IMR-90 (cell line): Measurements from ENCODE around the gene RALGAPB. TPM values are rescaled to one million over a fixed set of nuclear protein-coding genes. Genes with fewer than 3 reads are reported as not detected.

Experiments used
- ATAC-seq: fragments of 200-7000 bp; cut with Tn5 transposase; 2 replicates; pipeline ENCODE4 v1.9.1; 2020; ENCODE audit warnings: low read depth, mild to moderate bottlenecking, moderate library complexity
- BruUV-seq: library from RNA; stranded (reverse); fragments of 400-500 nt; replicated peaks from 2 replicates; lab custom pipeline; 2021; lab: Mats Ljungman, UMichigan
- CTCF ChIA-PET: fragments of 300-600 bp; formaldehyde crosslinking; extraction: SDS; loops from one replicate; lab custom pipeline; 2021; ENCODE audit warnings: antibody characterized with exemption; lab: Yijun Ruan, JAX
- POLR2A ChIA-PET: fragments of 300-600 bp; sonication (Branson Sonifier 250); formaldehyde crosslinking; loops from one replicate; lab custom pipeline; 2022; ENCODE audit warnings: antibody characterized with exemption; ENCODE audit not compliant: unreplicated experiment; lab: Charles Lee
- DNase-seq: peaks from one replicate; pipeline ENCODE4 v3.0.0; 2013
- H2AFZ ChIP-seq: replicated peaks from 2 replicates; pipeline ENCODE3; 2013; ENCODE audit warnings: low read length, mild to moderate bottlenecking; ENCODE audit not compliant: poor library complexity
- H2AK5ac ChIP-seq: 2 replicates; pipeline ENCODE4 v1.6.1; 2013; ENCODE audit warnings: low read depth, low read length, inconsistent platforms
- H2AK9ac ChIP-seq: replicated peaks from 2 replicates; pipeline ENCODE3; 2013; ENCODE audit warnings: mild to moderate bottlenecking, low read depth, low read length, moderate library complexity; ENCODE audit not compliant: poor library complexity
- H2BK120ac ChIP-seq: 2 replicates; pipeline ENCODE4 v1.6.1; 2013; ENCODE audit warnings: low read depth, low read length, inconsistent platforms
- H2BK15ac ChIP-seq: 3 replicates; pipeline ENCODE4 v1.6.1; 2013; ENCODE audit warnings: low read depth, low read length, inconsistent platforms
- H2BK20ac ChIP-seq: 2 replicates; pipeline ENCODE4 v1.6.1; 2013; ENCODE audit warnings: low read depth, mild to moderate bottlenecking, inconsistent platforms, low read length, moderate library complexity
- H2BK5ac ChIP-seq: 2 replicates; pipeline ENCODE4 v1.6.1; 2013; ENCODE audit warnings: mild to moderate bottlenecking, low read depth, low read length, inconsistent platforms; ENCODE audit not compliant: poor library complexity, severe bottlenecking
- H3K14ac ChIP-seq: replicated peaks from 2 replicates; pipeline ENCODE4 v1.6.1; 2013; ENCODE audit warnings: low read depth, low read length, inconsistent platforms
- H3K18ac ChIP-seq: 2 replicates; pipeline ENCODE4 v1.6.1; 2013; ENCODE audit warnings: low read depth, low read length, control low read depth
- H3K23ac ChIP-seq: 2 replicates; pipeline ENCODE4 v1.6.1; 2013; ENCODE audit warnings: low read depth, low read length, inconsistent platforms
- H3K27ac ChIP-seq: 2 replicates; pipeline ENCODE4 v1.5.1; 2013; ENCODE audit warnings: mild to moderate bottlenecking, control low read depth, low read length; ENCODE audit not compliant: insufficient read depth
- H3K27me3 ChIP-seq: 2 replicates; pipeline ENCODE4 v1.6.1; 2013; ENCODE audit warnings: low read length; ENCODE audit not compliant: control insufficient read depth, insufficient read depth
- H3K36me3 ChIP-seq: 2 replicates; pipeline ENCODE4 v1.6.1; 2013; ENCODE audit warnings: low read length, mixed read lengths; ENCODE audit not compliant: control insufficient read depth, insufficient read depth
- H3K4ac ChIP-seq: 2 replicates; pipeline ENCODE4 v1.6.1; 2013; ENCODE audit warnings: low read depth, low read length, inconsistent platforms
- H3K4me1 ChIP-seq: 2 replicates; pipeline ENCODE4 v1.6.1; 2013; ENCODE audit warnings: low read length, mixed read lengths; ENCODE audit not compliant: control insufficient read depth, insufficient read depth
- H3K4me2 ChIP-seq: 2 replicates; pipeline ENCODE4 v1.6.1; 2013; ENCODE audit warnings: low read depth, mild to moderate bottlenecking, control low read depth, low read length, moderate library complexity
- H3K4me3 ChIP-seq: 2 replicates; pipeline ENCODE4 v1.5.1; 2013; ENCODE audit warnings: low read depth, mild to moderate bottlenecking, control low read depth, low read length, moderate library complexity; ENCODE audit not compliant: insufficient read depth
- H3K56ac ChIP-seq: 2 replicates; pipeline ENCODE4 v1.6.1; 2013; ENCODE audit warnings: low read length, inconsistent platforms; ENCODE audit not compliant: insufficient read depth; ENCODE audit errors: extremely low read depth
- H3K79me1 ChIP-seq, 2 experiments: 2 replicates each; pipeline ENCODE4 v1.6.1; 2013; ENCODE audit warnings: low read length in 2 of 2, inconsistent platforms in 1 of 2, low read depth in 1 of 2
- H3K9ac ChIP-seq: 2 replicates; pipeline ENCODE4 v1.6.1; 2013; ENCODE audit warnings: low read depth, low read length, control low read depth
- H3K9me1 ChIP-seq: 2 replicates; pipeline ENCODE4 v1.6.1; 2013; ENCODE audit warnings: low read length, inconsistent platforms; ENCODE audit not compliant: insufficient read depth
- H3K9me3 ChIP-seq: 2 replicates; pipeline ENCODE4 v1.6.1; 2013; ENCODE audit warnings: low read length; ENCODE audit not compliant: control insufficient read depth, insufficient read depth
- H4K20me1 ChIP-seq: 2 replicates; pipeline ENCODE4 v1.6.1; 2013; ENCODE audit warnings: low read length, inconsistent platforms; ENCODE audit not compliant: insufficient read depth
- H4K5ac ChIP-seq: 2 replicates; pipeline ENCODE4 v1.6.1; 2013; ENCODE audit warnings: mild to moderate bottlenecking, low read depth, low read length, control low read depth
- H4K8ac ChIP-seq, 2 experiments: 2 replicates each; pipeline ENCODE4 v1.6.1; 2013; ENCODE audit warnings: low read depth in 2 of 2, low read length in 2 of 2, control low read depth in 1 of 2, inconsistent platforms in 1 of 2
- H4K91ac ChIP-seq: 2 replicates; pipeline ENCODE4 v1.6.1; 2013; ENCODE audit warnings: low read depth, low read length, inconsistent platforms; ENCODE audit not compliant: insufficient read depth
- BHLHE40 ChIP-seq: fragments of 150-350 bp; IDR thresholded peaks from 2 replicates; pipeline ENCODE4 v1.6.1; 2016; ENCODE audit warnings: mild to moderate bottlenecking, low read depth, low read length
- CEBPB ChIP-seq: IDR thresholded peaks from 2 replicates; pipeline ENCODE4 v1.6.1; 2012; ENCODE audit warnings: low read depth, low read length, improper control_type of control experiment
- CHD1 ChIP-seq: IDR thresholded peaks from 2 replicates; pipeline ENCODE4 v1.6.1; 2012; ENCODE audit warnings: low read depth, low read length, improper control_type of control experiment
- FOS ChIP-seq: fragments of 150-350 bp; IDR thresholded peaks from 2 replicates; pipeline ENCODE4 v1.6.1; 2016; ENCODE audit warnings: low read depth, low read length
- MAZ ChIP-seq: IDR thresholded peaks from 2 replicates; pipeline ENCODE4 v1.6.1; 2012; ENCODE audit warnings: low read depth, mild to moderate bottlenecking, low read length, improper control_type of control experiment, moderate library complexity, borderline replicate concordance
- MXI1 ChIP-seq: IDR thresholded peaks from 2 replicates; pipeline ENCODE4 v1.6.1; 2012; ENCODE audit warnings: low read depth, mild to moderate bottlenecking, low read length, moderate library complexity, borderline replicate concordance
- NFE2L2 ChIP-seq: fragments of 150-350 bp; IDR thresholded peaks from 2 replicates; pipeline ENCODE4 v1.6.1; 2016; ENCODE audit warnings: low read depth, mild to moderate bottlenecking, low read length
- RAD21 ChIP-seq: IDR thresholded peaks from 2 replicates; pipeline ENCODE4 v1.6.1; 2012; ENCODE audit warnings: low read length, improper control_type of control experiment
- RCOR1 ChIP-seq: IDR thresholded peaks from 2 replicates; pipeline ENCODE4 v1.6.1; 2012; ENCODE audit warnings: mild to moderate bottlenecking, low read length, improper control_type of control experiment; ENCODE audit not compliant: insufficient replicate concordance
- RFX5 ChIP-seq: IDR thresholded peaks from 2 replicates; pipeline ENCODE4 v1.8.0; 2012; ENCODE audit warnings: low read depth, mild to moderate bottlenecking, low read length, moderate library complexity
- SMC3 ChIP-seq: fragments of 150-350 bp; IDR thresholded peaks from 2 replicates; pipeline ENCODE4 v1.6.1; 2016; ENCODE audit warnings: low read depth, mild to moderate bottlenecking, antibody characterized with exemption, low read length, moderate library complexity
- USF2 ChIP-seq: fragments of 150-350 bp; IDR thresholded peaks from 2 replicates; pipeline ENCODE4 v1.6.1; 2017; ENCODE audit warnings: mild to moderate bottlenecking, antibody characterized with exemption, low read length, low read depth
- WGBS, 2 experiments: methylation state at CpG; one replicate each; pipeline versions ENCODE4 v1.1.5 to v1.1.7; 2013; ENCODE audit warnings: missing lambda C conversion rate in 2 of 2; ENCODE audit not compliant: insufficient read length in 1 of 2; ENCODE audit errors: extremely low coverage in 2 of 2; 5-methylcytosine and 5-hydroxymethylcytosine counted together
- dilution Hi-C: fragments of 300-500 bp; cut with HindIII; formaldehyde crosslinking; loops from one replicate; pipeline ENCODE4 v1.14.3; 2018; ENCODE audit warnings: low sequenced_read_pairs; ENCODE audit not compliant: unreplicated experiment
- in situ Hi-C: fragments of 300-500 bp; cut with MboI; formaldehyde crosslinking; loops from 3 replicates; pipeline ENCODE4 v1.14.3; 2019; ENCODE audit warnings: low sequenced_read_pairs, inconsistent platforms, mixed read lengths
- intact Hi-C: fragments of 100-400 bp; cut with micrococcal nuclease; formaldehyde crosslinking; loops from 2 replicates; pipeline ENCODE4 v1.10.0; 2022
- polyA plus RNA-seq, 3 experiments: library from polyadenylated mRNA; depleted of rRNA; stranded (reverse); fragments of >200 nt; gene quantifications; 2 replicates each; pipeline ENCODE4 v1.2.3, GENCODE V29; 2012; ENCODE audit warnings: low replicate concordance in 1 of 3
- total RNA-seq: library from RNA; depleted of rRNA; stranded (reverse); fragments of >200 nt; gene quantifications from 2 replicates; pipeline ENCODE4 v1.2.3, GENCODE V29; 2012
- TF ChIP-seq, protein P1 (sequence below): fragments of 150-350 bp; IDR thresholded peaks from 2 replicates; pipeline ENCODE4 v1.6.1; 2016; ENCODE audit warnings: low read depth, mild to moderate bottlenecking, low read length, moderate library complexity, borderline replicate concordance
- TF ChIP-seq, protein P2 (sequence below): conservative IDR thresholded peaks from 2 replicates; pipeline ENCODE4 v1.5.1; 2012; ENCODE audit warnings: mild to moderate bottlenecking, low read depth, low read length, improper control_type of control experiment

The RALGAPB gene
- total and polyA plus RNA-seq, 2 of the 4 experiments (the other 2 are of a cell fraction), result 12.7 to 30.3 TPM

- 0 out of 2 replicates have a peak overlapping the region, but pooled peaks have one; percentile 13 for H2AK5ac ChIP-seq
- H2BK120ac ChIP-seq, result no peak overlapping the region
- no peak overlapping the region for H2BK15ac ChIP-seq
- peaks cover 8 to 49% of the 10 kb centered on the region in 2 experiments; a peak in 3 of 4 replicates for H3K79me1 ChIP-seq
- no peak overlapping the region for H3K4me3 ChIP-seq
- H4K8ac ChIP-seq, result no peak overlapping the region
- H3K9me1 ChIP-seq, result peaks cover 22% of the 10 kb centered on the region
- in situ Hi-C loops (no loop called here), intact Hi-C loops (no loop called here), dilution Hi-C loops (no loop called here)
- peaks cover 8% of the 10 kb centered on the region for H3K4me1 ChIP-seq
- H2BK20ac ChIP-seq, result no peak overlapping the region
- no peak overlapping the region for H3K14ac ChIP-seq
- CTCF ChIA-PET, result interaction anchor here (0.6 kb wide), 1 partner anchor 579 kb away, joined by 4 read pairs; no protein-coding TSS in a partner anchor
- no peaks in the 10 kb centered on the region for H3K9me3 ChIP-seq
- no peaks in the 10 kb centered on the region for H3K27me3 ChIP-seq
- DNase-seq, result no peak
- no peak overlapping the region for H3K4ac ChIP-seq
- H4K20me1 ChIP-seq, result no peaks in the 10 kb centered on the region
- H4K91ac ChIP-seq, result no peak overlapping the region
- BruUV-seq, result no TSS peak
- H3K9ac ChIP-seq, result no peak overlapping the region
- no peak overlapping the region for H3K18ac ChIP-seq
- peak overlapping the region; percentile 44 for H2AK9ac ChIP-seq
- no CpG with 5 or more reads among the region's 10 CpGs for WGBS, 2 experiments
- H3K23ac ChIP-seq, result peak overlapping the region; percentile 10; the same call in 1 of the 2 replicates
- no peak overlapping the region for H2BK5ac ChIP-seq
- no peak overlapping the region for H3K56ac ChIP-seq
- no peak overlapping the region for H4K5ac ChIP-seq
- no peak for ATAC-seq
- no peak overlapping the region for H3K27ac ChIP-seq
- POLR2A ChIA-PET, result interaction anchor here (2.2 kb wide), 1 partner anchor 13 kb away, joined by 10 read pairs; the partner anchor contains the start of gene SNHG17
- peaks cover 27% of the 10 kb centered on the region for H3K36me3 ChIP-seq
- H2AFZ ChIP-seq, result no peak overlapping the region
- H3K4me2 ChIP-seq, result no peak overlapping the region; the same call in 1 of the 2 replicates
- TF ChIP-seq FOS (no peak), RAD21 (no peak), MXI1 (no peak), NFE2L2 (no peak), USF2 (no peak), MAZ (no peak), CEBPB (no peak), RFX5 (no peak), BHLHE40 (no peak), SMC3 (no peak), CHD1 (no peak), RCOR1 (no peak)
- TF ChIP-seq, protein P1, sequence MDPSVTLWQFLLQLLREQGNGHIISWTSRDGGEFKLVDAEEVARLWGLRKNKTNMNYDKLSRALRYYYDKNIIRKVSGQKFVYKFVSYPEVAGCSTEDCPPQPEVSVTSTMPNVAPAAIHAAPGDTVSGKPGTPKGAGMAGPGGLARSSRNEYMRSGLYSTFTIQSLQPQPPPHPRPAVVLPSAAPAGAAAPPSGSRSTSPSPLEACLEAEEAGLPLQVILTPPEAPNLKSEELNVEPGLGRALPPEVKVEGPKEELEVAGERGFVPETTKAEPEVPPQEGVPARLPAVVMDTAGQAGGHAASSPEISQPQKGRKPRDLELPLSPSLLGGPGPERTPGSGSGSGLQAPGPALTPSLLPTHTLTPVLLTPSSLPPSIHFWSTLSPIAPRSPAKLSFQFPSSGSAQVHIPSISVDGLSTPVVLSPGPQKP, result no peak
- TF ChIP-seq, protein P2, sequence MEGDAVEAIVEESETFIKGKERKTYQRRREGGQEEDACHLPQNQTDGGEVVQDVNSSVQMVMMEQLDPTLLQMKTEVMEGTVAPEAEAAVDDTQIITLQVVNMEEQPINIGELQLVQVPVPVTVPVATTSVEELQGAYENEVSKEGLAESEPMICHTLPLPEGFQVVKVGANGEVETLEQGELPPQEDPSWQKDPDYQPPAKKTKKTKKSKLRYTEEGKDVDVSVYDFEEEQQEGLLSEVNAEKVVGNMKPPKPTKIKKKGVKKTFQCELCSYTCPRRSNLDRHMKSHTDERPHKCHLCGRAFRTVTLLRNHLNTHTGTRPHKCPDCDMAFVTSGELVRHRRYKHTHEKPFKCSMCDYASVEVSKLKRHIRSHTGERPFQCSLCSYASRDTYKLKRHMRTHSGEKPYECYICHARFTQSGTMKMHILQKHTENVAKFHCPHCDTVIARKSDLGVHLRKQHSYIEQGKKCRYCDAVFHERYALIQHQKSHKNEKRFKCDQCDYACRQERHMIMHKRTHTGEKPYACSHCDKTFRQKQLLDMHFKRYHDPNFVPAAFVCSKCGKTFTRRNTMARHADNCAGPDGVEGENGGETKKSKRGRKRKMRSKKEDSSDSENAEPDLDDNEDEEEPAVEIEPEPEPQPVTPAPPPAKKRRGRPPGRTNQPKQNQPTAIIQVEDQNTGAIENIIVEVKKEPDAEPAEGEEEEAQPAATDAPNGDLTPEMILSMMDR, result no peak
Observed at GRCh38 chr20:38447931-38448675, 24.5 kb upstream of the RALGAPB start.
